H1 (cell line): Measurements from ENCODE around the gene EPB41L2. TPM values are rescaled to one million over a fixed set of nuclear protein-coding genes. Genes with fewer than 3 reads are reported as not detected.

Experiments
- ASH2L ChIP-seq: fragments of 200-600, 300-600 bp; sonication (generic); IDR thresholded peaks from one replicate; pipeline ENCODE4 v1.7.1; 2017; ENCODE audit warnings: low read length
- ATF2 ChIP-seq: IDR thresholded peaks from 2 replicates; pipeline ENCODE4 v1.6.1; 2012; ENCODE audit warnings: low read length, inconsistent platforms
- BACH1 ChIP-seq: IDR thresholded peaks from 2 replicates; pipeline ENCODE4 v1.6.1; 2012; ENCODE audit warnings: low read length, improper control_type of control experiment
- BCL11A ChIP-seq, 2 experiments: IDR thresholded peaks; one replicate each; pipeline ENCODE4 v1.6.1; 2011; ENCODE audit warnings: low read depth in 2 of 2, low read length in 2 of 2, mild to moderate bottlenecking in 2 of 2
- CHD2 ChIP-seq: IDR thresholded peaks from 2 replicates; pipeline ENCODE4 v1.6.1; 2012; ENCODE audit warnings: low read length, improper control_type of control experiment
- CTCF ChIP-seq, 3 experiments: IDR thresholded peaks; 1 replicate in 2 of 3; 2 replicates in 1 of 3; pipeline versions ENCODE4 v1.5.1 to v1.6.1; 2011; ENCODE audit warnings: low read length in 3 of 3, mild to moderate bottlenecking in 3 of 3, inconsistent platforms in 2 of 3, low read depth in 1 of 3, moderate library complexity in 1 of 3; ENCODE audit not compliant: insufficient read depth in 1 of 3; ENCODE audit errors: control extremely low read depth in 1 of 3
- E2F6 ChIP-seq: IDR thresholded peaks from 2 replicates; pipeline ENCODE4 v1.6.1; 2012; ENCODE audit warnings: inconsistent platforms
- HDAC2 ChIP-seq, 2 experiments: fragments of 300-600 bp in 1 of 2; sonication (generic) in 1 of 2; IDR thresholded peaks; 2 replicates each; pipeline ENCODE4 v1.6.1; 2011 to 2012; ENCODE audit warnings: low read depth in 2 of 2, low read length in 2 of 2, mild to moderate bottlenecking in 2 of 2, moderate library complexity in 2 of 2, borderline replicate concordance in 1 of 2, inconsistent platforms in 1 of 2
- POLR2A ChIP-seq, 2 experiments: IDR thresholded peaks; 1 replicate in 1 of 2; 2 replicates in 1 of 2; pipeline ENCODE4 v1.6.1; 2011; ENCODE audit warnings: low read depth in 2 of 2, low read length in 2 of 2, mild to moderate bottlenecking in 2 of 2; ENCODE audit errors: control extremely low read depth in 1 of 2
- RBBP5 ChIP-seq: IDR thresholded peaks from 2 replicates; pipeline ENCODE4 v1.7.1; 2012; ENCODE audit warnings: low read depth, mild to moderate bottlenecking, inconsistent platforms, low read length, moderate library complexity, borderline replicate concordance
- RNF2 ChIP-seq: fragments of 200-900, 300-1000 bp; sonication (generic); IDR thresholded peaks from 2 replicates; pipeline ENCODE4 v1.7.1; 2016; ENCODE audit warnings: borderline replicate concordance, low read depth, mild to moderate bottlenecking, antibody characterized with exemption, low read length; ENCODE audit not compliant: poor library complexity, severe bottlenecking; ENCODE audit errors: missing control alignments
- SIN3A ChIP-seq, 2 experiments: IDR thresholded peaks in 1 of 2; conservative IDR thresholded peaks in 1 of 2; 2 replicates each; pipeline ENCODE4 v1.6.1; 2011 to 2012; ENCODE audit warnings: low read length in 2 of 2, improper control_type of control experiment in 1 of 2, low read depth in 1 of 2, mild to moderate bottlenecking in 1 of 2
- SIX5 ChIP-seq: IDR thresholded peaks from 2 replicates; pipeline ENCODE4 v1.6.1; 2011; ENCODE audit warnings: mild to moderate bottlenecking, low read depth, low read length
- SP2 ChIP-seq: IDR thresholded peaks from 2 replicates; pipeline ENCODE4 v1.6.1; 2012; ENCODE audit warnings: mild to moderate bottlenecking, low read length, inconsistent platforms
- SP4 ChIP-seq: IDR thresholded peaks from 2 replicates; pipeline ENCODE4 v1.6.1; 2012; ENCODE audit warnings: low read length, inconsistent platforms
- TAF1 ChIP-seq: IDR thresholded peaks from 2 replicates; pipeline ENCODE4 v1.6.1; 2011; ENCODE audit warnings: mild to moderate bottlenecking, low read depth, low read length
- TCF12 ChIP-seq: IDR thresholded peaks from 2 replicates; pipeline ENCODE4 v1.6.1; 2011; ENCODE audit warnings: low read depth, mild to moderate bottlenecking, low read length
- ZNF274 ChIP-seq: IDR thresholded peaks from 2 replicates; pipeline ENCODE4 v1.7.0; 2012; ENCODE audit warnings: low read length, borderline replicate concordance; ENCODE audit errors: extremely low read depth
- polyA plus RNA-seq, 7 experiments: library from polyadenylated mRNA; depleted of rRNA in 3 of 7; stranded (reverse) in 5 of 7; unstranded in 2 of 7; fragments of >200 nt in 5 of 7; fragments of 200-250 nt in 2 of 7; gene quantifications; 1 replicate in 5 of 7; 2 replicates in 1 of 7; 4 replicates in 1 of 7; pipeline versions ENCODE4 v1.2.1 to v1.2.3, GENCODE V29; 2011 to 2013; ENCODE audit warnings: missing spikeins in 2 of 7, mixed read lengths in 2 of 7
- total RNA-seq: library from RNA; stranded (reverse); fragmentation: NEBNext Ultra II Directional; extraction: Animal tissue kit (Norgen Biotek cat#: 25700); gene quantifications from 2 replicates; pipeline ENCODE4 v1.2.1, GENCODE V29; 2021

EPB41L2 gene
- total and polyA plus RNA-seq, 2 of the 8 experiments (the other 6 are each of a cell fraction or from before 2014, with no cell fraction given), result 22.5 to 123 TPM

DNA sequence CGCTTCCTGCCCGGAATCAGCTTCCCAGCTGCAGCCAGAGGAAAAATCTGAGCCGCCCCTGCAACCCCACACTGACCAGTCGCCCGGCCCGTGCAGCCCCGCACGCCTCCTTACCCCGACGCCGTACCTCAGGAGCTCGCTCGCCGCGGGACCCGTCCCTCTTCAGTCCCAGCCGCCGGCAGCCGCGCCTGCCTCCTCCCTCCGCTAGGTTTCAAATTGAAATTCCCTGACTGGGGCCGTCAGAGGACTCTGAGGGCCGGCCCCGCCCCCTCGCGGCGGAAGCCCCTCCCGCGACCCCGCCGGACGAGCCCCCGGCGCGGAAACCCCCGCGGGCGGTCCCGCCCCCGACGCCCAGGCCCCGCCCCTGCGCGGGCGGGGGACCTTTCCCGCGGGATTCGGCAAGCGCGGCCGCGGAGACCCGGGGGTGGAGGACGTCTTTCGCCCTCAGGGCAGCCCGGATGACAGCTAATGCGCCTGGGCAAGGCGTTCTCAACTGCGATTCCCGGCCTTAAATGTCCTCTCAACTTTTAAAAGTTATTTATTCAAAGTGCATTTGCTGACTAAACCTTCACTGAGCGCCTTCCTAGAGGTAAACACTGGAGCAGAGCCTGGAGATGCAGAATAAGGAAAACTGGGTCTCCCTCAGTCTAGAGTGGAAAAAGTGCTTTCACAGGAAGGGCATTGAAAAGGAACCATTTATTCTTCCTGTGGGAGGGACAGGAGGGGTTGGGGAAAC is at the start of gene EPB41L2 (continued):
- TF ChIP-seq E2F6 (0 out of 2 replicates have a peak, but pooled peaks have one; percentile 31), CTCF (IDR thresholded peaks at IDR 0.05; ENCODE audit: control extremely low read depth in 1 of 3, insufficient read depth in 1 of 3, low read depth in 1 of 3, low read length in 3 of 3) (peak in 2 of 3 experiments; percentile 1 to 24; a peak in 2 of 4 replicates), BACH1 (peak; percentile 59), HDAC2 (IDR thresholded peaks at IDR 0.05; ENCODE audit: borderline replicate concordance in 1 of 2, low read depth in 2 of 2, low read length in 2 of 2) (peak in 1 of 2 experiments; percentile 8; a peak in 1 of 4 replicates), SP4 (no peak), TAF1 (peak; percentile 90), ATF2 (no peak), SP2 (no peak), POLR2A (IDR thresholded peaks at IDR 0.05; ENCODE audit: control extremely low read depth in 1 of 2, low read depth in 2 of 2, low read length in 2 of 2) (peak; percentile 41 to 76; a peak in 2 of 3 replicates), ZNF274 (no peak), TCF12 (no peak), BCL11A (IDR thresholded peaks at IDR 0.05; ENCODE audit: low read depth in 2 of 2, low read length in 2 of 2) (no peak), ASH2L (peak; percentile 51), RNF2 (peak; percentile 35), SIN3A (conservative IDR thresholded peaks at IDR 0.05 in 1 of 2, IDR thresholded peaks at IDR 0.05 in 1 of 2; ENCODE audit: low read depth in 1 of 2, low read length in 2 of 2) (peak; percentile 53 to 79; a peak in 3 of 4 replicates), RBBP5 (0 out of 2 replicates have a peak, but pooled peaks have one; percentile 33), SIX5 (no peak; the same call in 1 of the 2 replicates), CHD2 (0 out of 2 replicates have a peak, but pooled peaks have one; percentile 19)
